HG02884 (cell line): ENCODE measurements around the gene ZNF287.
"Not testable (repeated sequence)": the region's sequence is repeated elsewhere in the genome, so short reads cannot be mapped to it uniquely, and the experiment has no call there.

Source experiments
- ATAC-seq: cut with Tn5 transposase; IDR thresholded peaks from one replicate; pipeline ENCODE4 v1.9.1; 2021; ENCODE audit warnings: mild to moderate bottlenecking, moderate library complexity; ENCODE audit not compliant: unreplicated experiment

ZNF287 gene

DNA sequence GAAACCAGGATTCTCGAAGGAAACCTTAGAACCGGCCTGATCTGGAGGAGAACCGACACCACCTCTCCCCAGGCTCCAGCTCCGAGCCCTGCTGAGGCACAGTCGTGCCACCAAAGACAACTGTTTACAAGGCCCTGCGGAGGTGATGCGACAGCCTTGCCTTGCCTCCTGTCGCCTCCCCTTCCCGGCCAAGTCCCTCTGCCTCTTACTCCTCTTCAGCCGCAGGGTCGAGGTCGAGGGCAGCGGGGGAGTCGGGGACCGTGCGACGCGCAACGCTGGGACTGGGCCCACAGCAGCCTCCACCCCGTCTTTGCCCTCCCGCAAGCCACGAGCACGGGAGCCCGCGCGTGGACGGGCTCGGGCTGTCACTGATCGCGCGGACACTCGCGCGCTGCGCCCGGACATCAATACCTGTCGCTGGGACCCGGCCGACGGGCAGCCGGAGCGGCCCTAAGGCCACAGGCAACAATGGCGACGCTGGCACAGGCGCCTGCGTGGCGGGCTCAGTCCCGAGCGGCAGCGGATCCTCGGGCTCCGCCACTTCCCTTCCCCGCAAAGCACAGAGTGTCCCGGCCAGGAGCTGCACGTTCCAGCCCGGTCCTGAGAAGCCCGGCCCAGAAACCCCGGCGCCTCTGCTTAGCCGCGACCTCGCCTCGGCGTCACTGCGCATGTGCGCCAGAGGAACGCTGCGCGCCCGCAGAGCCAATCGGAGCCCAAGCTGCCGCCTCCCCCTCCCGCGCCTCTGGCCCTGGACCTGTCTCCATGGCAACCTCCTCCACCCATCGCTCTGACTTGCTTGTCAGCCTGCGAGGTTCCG lies at the start of gene ZNF287:
Gene ZNF287 (minus strand): TSS at position 664 of the 817 bp plus-strand sequence. CDS start 1,473 bp downstream, outside the sequence.
- ATAC-seq = no peak

DNA sequence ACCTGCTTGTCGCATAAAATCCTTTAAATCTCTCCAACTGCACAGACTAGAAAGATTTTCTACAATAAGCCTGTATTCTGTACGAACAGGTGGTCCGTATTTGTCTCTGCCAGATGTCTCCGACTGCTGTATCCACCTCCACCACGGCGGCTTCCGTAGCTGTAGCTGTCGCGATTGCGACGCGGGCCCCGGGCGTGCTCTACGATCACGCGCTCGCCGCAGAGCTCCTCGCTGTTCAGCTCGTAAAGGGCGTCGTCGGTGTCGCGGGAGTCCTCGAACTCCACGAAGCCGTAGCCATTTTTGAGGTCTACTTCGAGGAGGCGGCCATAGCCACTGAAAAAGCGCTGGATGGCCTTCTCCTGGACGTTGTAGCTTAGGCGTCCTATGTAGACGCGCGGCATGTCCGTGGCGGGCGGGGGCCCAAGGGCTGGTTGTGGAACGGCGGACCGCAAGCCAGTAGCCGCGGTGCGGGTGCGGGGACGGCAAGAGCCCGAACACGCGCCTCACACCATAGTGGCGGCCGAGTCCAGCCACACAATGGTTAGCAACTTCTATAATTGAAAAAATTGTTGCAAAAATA lies 48.6 kb upstream of the ZNF287 start:
- no peak for ATAC-seq

DNA sequence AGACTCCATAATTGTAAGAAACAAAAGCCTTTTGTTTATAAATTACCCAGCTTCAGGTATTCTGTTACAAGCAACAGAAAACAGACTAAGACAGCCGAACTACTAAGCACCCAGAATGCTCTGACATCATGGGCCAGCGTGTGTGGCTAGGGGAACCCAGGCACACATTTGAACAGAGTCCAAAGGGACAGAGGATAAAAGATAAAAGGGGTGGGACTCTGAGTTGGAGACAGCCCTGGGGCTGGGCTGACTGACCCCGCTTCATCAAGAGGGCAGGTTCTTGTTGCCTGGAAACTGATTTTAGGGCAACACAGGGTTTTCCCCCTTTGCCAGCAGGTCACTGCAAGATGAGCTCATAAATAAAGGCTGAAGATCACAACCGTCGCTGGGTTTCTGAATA lies 30.5 kb upstream of the ZNF287 start:
- ATAC-seq = no peak

DNA sequence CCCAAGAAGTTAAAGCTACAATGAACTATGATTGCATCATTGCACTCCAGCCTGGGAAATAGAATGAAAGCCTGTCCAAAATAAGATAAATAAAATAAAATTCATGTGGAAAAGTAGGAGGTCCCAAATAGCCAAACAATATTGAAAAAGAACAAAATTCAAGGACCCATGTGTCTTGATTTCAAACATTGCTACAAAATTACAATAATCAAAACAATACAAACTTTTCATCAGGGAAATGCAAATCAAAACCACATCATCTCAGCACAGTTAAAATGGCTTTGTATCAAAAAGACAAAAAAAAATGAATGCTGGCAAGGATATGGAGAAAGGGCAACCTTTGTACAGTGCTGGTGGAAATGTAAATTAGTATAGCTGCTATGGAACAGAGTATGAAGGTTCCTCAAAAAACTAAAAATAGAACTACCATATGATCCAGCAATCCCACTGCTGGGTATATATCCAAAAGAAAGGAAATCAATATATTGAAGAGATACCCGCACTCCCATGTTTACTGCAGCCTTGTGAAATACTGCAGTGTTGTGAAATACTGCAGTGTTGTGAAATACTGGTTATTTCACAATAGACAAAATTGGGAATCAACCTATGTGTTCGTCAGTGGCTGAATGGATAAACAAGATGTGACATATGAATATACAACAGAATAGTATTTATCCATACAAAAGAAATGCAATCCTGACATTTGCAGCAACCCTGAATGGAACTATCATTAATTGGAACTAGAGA lies 24.5 kb upstream of the ZNF287 start:
- ATAC-seq = no peak

DNA sequence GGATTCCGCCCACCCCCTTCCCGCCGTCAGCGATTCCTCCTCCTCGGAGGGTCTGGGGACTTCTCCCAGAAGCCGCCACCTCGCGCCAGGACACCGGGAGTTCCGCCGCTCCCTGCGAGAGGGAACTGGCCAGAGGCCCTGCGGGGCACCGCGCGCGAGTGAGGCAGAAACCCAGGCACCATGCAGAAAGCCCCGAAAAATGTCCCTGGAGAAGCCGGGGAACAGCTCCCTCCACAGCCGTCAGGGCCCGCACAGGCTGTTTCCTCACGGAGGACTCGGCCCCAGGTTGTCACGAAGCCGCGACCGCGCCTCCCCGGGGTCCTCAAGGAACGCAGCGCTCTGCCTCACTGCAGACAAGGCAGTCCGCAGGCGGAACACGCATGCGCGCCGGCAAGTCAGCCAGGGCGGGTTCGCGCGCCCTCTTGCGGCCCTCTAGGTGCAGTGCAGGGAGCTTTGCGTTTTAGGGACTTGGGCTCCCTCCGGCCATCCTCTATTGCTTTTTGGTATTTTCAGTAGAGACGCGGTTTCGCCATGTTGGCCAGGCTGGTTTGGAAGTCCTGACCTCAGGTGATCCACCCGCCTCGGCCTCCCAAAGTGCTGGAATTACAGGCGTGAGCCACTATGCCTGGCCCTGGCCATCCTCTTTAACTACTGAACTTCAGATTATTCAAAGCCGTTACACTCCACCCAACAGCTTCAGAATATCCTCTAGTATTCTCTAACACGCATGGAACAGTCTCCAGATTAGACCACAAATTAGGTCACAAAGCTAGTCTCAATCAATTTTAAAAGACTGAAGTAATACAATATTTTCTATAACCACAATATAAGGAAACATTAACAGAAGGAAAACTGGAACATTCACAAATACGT lies 20.3 kb upstream of the ZNF287 start:
- peak; percentile 69 for ATAC-seq

DNA sequence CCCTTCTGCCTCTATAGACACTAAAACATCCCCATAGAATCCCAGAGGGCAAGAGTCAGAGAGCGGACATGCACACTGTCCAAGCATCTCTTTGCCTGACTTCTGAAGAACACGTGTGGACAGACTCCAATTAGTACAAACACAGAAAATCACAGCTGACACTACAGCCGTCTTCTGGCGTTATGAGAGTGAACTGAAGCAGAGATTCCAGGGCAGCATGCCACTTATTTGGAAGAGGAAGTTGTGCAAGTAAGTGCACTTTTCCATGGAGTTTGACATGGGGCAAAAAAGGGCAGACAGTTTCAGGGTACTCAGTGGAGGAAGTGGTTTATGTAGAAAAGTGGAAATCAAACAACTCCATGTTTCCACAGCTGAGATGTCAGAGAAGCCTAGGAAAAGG lies 16.8 kb upstream of the ZNF287 start:
- no peak for ATAC-seq

DNA sequence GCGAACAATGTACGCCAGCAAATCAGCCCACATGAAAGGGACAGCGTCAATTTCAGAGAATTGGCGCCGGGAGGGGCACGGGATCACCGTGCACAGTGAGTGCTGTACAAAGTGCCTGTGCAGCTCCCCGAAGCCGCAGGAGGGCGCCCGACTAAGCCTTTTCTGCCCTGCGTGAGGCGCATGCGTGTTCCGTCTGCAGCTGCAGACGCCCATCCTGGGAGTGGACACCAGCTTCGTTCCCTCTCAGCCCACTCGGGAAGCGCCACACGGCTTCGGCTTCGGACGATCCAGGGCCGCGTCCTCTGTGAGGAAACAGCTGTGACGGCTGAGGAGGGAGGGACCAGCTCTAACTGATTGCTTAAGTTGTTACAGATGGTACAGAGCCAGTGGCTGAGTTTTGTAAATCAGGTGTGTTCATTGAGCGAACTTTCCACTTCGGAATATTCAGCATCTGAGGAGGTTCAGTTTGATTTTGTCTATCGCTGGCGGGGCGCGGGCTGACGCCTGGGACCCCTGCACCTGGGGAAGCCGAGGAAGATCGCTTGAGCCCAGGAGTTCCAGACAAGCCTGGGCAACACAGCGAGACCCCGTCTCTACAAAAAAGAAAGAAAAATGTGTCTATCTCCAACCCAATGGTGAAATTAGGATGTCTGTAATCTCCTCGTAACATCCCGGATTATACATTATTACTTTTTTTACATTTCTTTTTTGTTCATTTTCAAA lies 15.4 kb upstream of the ZNF287 start:
- ATAC-seq = no peak

DNA sequence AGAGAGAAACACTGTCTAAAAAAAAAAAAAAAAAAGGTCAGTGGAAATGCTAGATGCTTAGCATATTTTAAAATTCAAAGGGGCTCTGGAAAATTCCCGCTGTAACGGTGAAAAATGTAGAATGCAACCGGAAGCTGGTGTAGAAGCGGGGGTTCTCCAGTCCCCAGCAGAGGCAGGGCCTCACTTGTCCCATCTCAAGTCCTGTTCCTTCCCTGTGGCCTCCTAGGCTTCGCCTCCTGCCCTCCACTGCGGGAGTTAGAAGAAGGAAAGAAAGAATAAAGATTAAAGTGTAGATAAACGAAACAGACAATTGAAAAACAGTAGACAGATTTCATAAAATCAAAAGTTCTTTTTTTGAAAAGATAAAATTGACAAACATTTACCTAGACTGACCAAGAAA lies 14.8 kb upstream of the ZNF287 start:
- no peak for ATAC-seq

DNA sequence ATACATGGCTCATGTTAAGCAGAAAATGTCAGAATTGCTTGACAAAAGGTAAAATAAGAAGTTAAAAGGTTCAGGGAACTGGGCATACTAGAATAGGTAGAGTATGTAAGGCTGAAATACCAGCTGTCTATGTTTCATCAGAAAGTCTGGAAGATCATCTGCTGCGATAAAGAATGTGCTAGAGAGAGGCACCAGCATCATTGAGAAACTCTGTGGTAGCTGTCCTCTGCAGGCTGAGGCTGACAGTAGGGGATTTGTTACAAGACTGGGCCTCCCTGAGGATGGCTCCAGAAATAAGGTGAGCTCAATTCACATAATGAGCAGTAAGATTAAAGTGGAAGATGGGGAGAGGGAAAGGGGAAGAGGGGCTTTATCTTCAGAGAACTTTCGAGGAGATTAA lies 4.5 kb upstream of the ZNF287 start:
- no peak for ATAC-seq

DNA sequence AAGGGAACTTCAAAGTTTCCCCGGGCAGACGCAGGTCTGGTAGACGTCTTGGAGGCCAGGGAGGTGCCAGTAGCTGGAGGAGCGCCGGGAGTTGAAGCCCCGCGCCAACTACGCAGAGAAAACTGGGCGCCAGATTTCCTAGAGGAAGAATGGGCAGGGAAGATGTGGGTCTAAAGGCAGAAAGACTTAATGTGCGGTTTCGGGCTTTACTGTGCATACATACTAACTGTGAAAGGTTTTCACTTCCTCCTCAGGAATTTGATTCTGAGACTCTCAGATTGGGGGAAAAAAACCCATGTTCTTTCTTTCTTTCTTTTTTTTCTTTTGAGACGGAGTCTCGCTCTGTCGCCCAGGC lies 331 bp upstream of the ZNF287 start:
- ATAC-seq = no peak

DNA sequence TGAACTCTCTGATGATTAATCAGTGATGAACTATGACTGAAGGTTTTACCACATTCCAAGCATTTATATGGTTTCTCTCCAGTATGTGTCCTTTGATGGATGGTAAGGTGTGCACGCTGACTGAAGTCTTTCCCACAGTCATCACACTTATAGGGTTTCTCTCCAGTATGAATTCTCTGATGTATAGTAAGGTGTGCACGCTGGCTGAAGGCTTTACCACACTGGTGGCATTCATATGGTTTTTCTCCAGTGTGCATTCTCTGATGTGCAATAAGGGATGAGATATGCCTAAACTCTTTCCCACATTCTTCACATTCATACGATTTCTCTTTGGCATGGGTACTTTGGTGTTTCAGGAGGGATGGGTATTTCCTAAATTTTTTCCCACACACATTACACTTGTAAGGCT lies 16.4 kb downstream of the ZNF287 start:
- no peak for ATAC-seq

DNA sequence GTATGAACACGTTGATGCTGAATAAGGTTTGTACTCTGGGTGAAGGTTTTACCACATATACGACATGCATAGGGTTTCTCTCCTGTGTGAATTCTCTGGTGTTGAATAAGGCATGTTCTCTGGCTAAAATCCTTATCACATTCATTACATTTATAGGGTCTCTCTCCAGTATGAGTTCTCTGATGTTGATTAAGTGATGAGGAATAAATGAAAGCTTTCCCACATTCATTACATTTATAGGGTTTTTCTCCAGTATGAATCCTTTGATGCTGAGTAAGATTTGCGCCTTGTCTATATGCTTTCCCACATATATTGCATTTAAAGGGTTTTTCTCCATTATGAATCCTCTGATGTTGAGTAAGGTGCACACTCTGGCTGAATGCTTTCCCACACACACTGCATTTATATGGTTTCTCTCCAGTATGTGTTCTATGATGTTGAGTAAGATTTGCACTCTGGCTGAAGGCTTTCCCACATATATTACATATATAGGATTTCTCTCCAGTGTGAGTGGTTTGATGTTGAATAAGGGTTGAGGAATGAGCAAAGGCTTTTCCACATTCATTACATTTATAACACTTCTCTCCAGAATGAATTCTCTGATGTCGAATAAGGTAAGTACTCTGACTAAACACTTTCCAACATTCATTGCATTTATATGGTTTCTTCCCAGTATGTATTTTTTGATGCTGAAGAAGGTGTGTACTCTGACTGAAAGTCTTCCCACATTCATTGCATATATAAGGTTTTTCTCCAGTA lies 16.9 kb downstream of the ZNF287 start:
- no peak for ATAC-seq

DNA sequence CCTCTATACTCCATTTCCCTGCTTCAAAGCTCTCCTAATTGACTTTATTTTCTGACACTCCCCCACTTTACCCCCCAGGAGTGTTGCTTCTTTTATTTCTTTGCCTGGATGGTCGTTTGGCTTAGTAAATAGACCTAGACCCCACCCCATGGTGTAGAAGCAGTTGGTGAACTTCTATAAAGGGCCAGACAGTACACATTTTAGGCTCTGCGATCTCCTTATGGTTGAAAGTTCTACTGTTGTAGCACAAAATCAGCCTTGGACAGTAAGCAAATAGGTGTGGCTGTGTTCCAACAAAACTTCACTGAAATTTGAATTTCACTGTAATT lies 31.9 kb downstream of the ZNF287 start:
- no peak for ATAC-seq

DNA sequence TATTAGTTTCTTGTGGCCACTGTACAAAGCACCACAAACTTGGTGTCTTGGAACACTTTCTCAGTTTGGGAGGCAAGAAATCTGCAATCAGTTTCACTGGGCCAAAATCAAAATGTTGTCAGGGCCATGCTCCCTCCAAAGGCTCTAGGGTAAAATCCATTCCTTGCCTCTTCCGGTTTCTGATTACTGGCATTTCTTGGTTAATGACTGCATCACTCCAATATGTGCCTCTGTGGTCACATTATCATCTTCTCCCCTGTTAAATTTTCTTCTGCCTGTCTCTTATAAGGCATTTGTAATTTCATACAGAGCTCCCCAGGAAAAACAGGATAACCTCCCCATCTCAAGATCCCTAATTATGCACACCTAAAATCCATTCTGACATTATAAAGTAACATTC lies 34.8 kb downstream of the ZNF287 start:
- no peak for ATAC-seq

DNA sequence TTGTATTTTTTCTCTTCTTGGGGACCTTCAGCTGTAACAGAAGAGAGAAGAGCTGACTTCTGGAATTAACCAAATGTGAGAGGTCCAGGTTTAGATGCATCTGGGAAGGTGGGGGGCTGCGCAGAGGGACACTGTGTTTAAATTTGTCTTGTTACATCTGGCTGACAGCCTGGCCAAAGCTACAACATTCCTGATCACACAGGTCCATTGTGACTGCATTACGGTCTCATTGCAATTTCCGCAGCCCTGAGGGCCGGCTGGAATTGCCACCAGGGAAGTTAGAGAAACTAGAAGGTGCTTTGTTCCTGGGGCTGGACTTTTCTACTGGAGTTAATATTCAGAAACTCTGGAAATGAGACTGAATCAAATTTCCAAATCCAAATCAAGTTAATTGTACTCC lies 39.1 kb downstream of the ZNF287 start:
- ATAC-seq = no peak

DNA sequence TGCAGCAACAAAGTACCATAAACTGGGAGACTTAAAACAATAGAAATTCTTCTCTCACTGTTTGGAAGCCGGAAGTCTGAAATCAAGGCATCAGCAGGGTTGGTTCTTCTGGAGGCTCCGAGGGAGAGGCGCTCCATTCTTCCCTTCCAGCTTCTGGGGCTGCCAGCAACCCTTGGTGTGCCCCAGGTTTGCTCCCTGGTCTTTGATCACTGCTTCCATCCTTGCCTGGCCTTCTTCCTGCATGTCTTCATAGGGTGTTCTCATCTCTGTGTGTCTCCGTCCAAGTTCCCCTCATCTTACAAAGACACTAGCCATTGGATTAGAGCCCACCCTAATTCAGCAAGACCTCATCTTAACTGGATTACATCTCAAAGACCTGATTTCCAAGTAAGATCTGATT lies 41.7 kb downstream of the ZNF287 start:
- ATAC-seq = no peak

DNA sequence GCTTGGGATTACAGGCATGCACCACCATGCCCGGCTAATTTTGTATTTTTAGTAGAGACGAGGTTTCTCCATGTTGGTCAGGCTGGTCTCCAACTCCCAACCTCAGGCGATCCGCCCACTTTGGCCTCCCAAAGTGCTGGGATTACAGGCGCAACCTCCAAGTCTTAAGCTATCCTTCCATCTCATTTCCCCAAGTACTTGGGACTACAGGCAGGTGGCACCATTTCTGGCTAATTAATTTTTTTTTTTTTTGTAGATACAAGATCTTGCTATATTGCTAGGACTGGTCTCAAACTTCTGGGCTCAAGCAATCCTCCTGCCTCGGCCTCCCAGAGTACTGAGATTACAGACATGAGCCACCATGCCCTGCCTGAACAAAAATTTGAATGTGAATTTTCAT lies 43.4 kb downstream of the ZNF287 start:
- ATAC-seq = not testable (repeated sequence)

DNA sequence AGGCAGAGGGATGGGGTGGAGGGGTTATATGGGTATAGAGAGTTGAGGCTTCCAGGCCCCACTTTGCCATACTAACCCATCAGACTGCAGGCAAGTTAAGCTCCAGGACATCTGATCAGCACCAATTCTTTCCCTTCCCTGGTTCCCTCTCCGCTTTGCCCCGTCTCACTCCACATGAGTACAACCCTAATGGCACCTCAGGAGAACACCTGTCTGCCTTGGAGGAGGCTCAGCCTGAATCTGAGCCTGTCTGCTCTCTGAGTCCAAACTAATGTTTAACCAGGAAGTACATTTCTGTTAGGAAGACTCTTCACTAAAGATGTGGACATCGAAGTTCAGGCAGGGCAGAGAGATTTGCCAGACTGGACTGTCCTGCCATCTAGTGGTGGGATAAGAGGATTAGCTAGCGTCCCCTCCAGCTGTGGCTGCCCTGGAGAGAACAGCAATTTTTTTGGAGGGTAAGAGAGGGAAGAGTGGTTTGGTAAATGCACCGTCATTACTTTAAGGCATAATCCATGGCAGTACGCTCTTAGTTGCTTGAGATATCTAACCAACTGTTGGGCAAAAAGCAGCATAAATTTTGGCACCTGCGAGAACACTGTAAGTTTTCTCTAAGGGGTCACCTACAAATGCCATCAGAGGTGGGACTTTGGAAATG lies 47.8 kb downstream of the ZNF287 start:
- ATAC-seq = no peak

DNA sequence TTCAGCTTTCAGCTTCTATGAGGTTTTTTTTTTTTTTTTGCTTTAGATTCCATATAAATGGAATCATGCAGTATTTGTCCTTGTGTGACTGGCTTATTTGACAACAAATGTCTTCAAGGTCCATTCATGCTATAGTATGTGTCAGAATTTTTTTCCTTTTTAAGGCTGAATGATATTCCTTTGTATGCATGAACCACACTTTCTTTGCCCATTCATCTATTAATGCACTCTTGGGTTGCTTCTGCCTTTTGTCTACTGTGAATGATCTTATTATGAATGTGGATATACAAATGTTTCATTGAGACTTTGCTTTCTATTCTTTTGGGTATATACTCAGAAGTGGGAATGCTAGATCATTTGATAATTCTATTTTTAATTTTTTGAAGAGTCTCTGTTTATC lies 50.0 kb downstream of the ZNF287 start:
- no peak for ATAC-seq
